H1 (cell line): Measurements from ENCODE around the gene INSYN1. TPM values are rescaled to one million over a fixed set of nuclear protein-coding genes. Genes with fewer than 3 reads are reported as not detected.

ENCODE experiments used
- CTCF ChIA-PET: fragments of 300-600 bp; sonication (Branson Sonifier 250); formaldehyde crosslinking; loops from one replicate; lab custom pipeline; 2021; ENCODE audit not compliant: partially characterized antibody; lab: Charles Lee
- POLR2A ChIA-PET: fragments of 300-600 bp; sonication (Branson Sonifier 250); formaldehyde crosslinking; loops from one replicate; lab custom pipeline; 2021; ENCODE audit warnings: inconsistent platforms; ENCODE audit not compliant: partially characterized antibody; lab: Charles Lee
- DNase-seq, 2 experiments: peaks; one replicate each; pipeline versions ENCODE4 v3.0.0 to v3.0.0-alpha.2; 2010 to 2022; ENCODE audit warnings: low spot score in 2 of 2, low read depth in 1 of 2, mixed read lengths in 1 of 2
- FAIRE-seq: peaks from 2 replicates; lab custom pipeline; 2011; peaks lifted over from hg19 to GRCh38; lab: Jason Lieb, UNC
- H2AFZ ChIP-seq: 2 replicates; pipeline ENCODE4 v1.8.1; 2012; ENCODE audit warnings: low read length, inconsistent platforms
- H2AK5ac ChIP-seq: 2 replicates; pipeline ENCODE4 v1.6.1; 2013; ENCODE audit warnings: low read depth, low read length
- H2BK120ac ChIP-seq: replicated peaks from 2 replicates; pipeline ENCODE3; 2013; ENCODE audit warnings: low read depth, low read length, inconsistent platforms
- H2BK12ac ChIP-seq: 2 replicates; pipeline ENCODE4 v1.6.1; 2013; ENCODE audit warnings: low read depth, low read length
- H2BK15ac ChIP-seq: 2 replicates; pipeline ENCODE4 v1.6.1; 2013; ENCODE audit warnings: low read length
- H2BK20ac ChIP-seq: 2 replicates; pipeline ENCODE4 v1.6.1; 2013; ENCODE audit warnings: low read length
- H2BK5ac ChIP-seq: 2 replicates; pipeline ENCODE4 v1.6.1; 2013; ENCODE audit warnings: low read depth, low read length
- H3K14ac ChIP-seq: 2 replicates; pipeline ENCODE4 v1.6.1; 2013; ENCODE audit warnings: inconsistent platforms; ENCODE audit not compliant: insufficient read length
- H3K18ac ChIP-seq: 2 replicates; pipeline ENCODE4 v1.6.1; 2013; ENCODE audit warnings: low read length; ENCODE audit errors: extremely low read depth
- H3K23ac ChIP-seq: 2 replicates; pipeline ENCODE4 v1.6.1; 2013; ENCODE audit warnings: inconsistent platforms; ENCODE audit not compliant: insufficient read length
- H3K23me2 ChIP-seq: 2 replicates; pipeline ENCODE4 v1.6.1; 2013; ENCODE audit warnings: low read depth, low read length
- H3K27ac ChIP-seq: 2 replicates; pipeline ENCODE4 v1.6.1; 2011; ENCODE audit warnings: low read depth, low read length, inconsistent platforms
- H3K27me3 ChIP-seq, 4 experiments: replicated peaks in 1 of 4; 1 replicate in 1 of 4; 2 replicates in 3 of 4; pipeline versions ENCODE4 v1.6.1 to v1.8.1; 2011 to 2013; ENCODE audit warnings: low read length in 3 of 4, mild to moderate bottlenecking in 3 of 4, inconsistent platforms in 2 of 4, mixed read lengths in 2 of 4, moderate library complexity in 1 of 4; ENCODE audit not compliant: control insufficient read depth in 3 of 4, insufficient read depth in 3 of 4; ENCODE audit errors: extremely low read depth in 1 of 4
- H3K36me3 ChIP-seq, 4 experiments: 2 replicates each; pipeline versions ENCODE4 v1.6.1 to v1.8.1; 2011 to 2013; ENCODE audit warnings: mild to moderate bottlenecking in 4 of 4, low read length in 3 of 4, moderate library complexity in 2 of 4, control low read depth in 1 of 4, inconsistent platforms in 1 of 4; ENCODE audit not compliant: insufficient read depth in 4 of 4, control insufficient read depth in 2 of 4
- H3K4ac ChIP-seq: replicated peaks from 2 replicates; pipeline ENCODE3; 2013; ENCODE audit warnings: low read length, low read depth, mixed read lengths, inconsistent platforms; ENCODE audit not compliant: insufficient read length
- H3K4me1 ChIP-seq, 4 experiments: replicated peaks in 1 of 4; 1 replicate in 1 of 4; 2 replicates in 3 of 4; pipeline versions ENCODE4 v1.6.1 to v1.8.1; 2011 to 2013; ENCODE audit warnings: low read length in 3 of 4, inconsistent platforms in 2 of 4, mixed read lengths in 1 of 4; ENCODE audit not compliant: insufficient read depth in 4 of 4, control insufficient read depth in 3 of 4
- H3K4me2 ChIP-seq, 2 experiments: 2 replicates each; pipeline versions ENCODE4 v1.6.1 to v1.8.1; 2011 to 2013; ENCODE audit warnings: low read depth in 2 of 2, low read length in 2 of 2, control low read depth in 1 of 2, inconsistent platforms in 1 of 2, mild to moderate bottlenecking in 1 of 2; ENCODE audit not compliant: insufficient read depth in 1 of 2
- H3K4me3 ChIP-seq, 4 experiments: fragments of 200-600, 300-600 bp in 1 of 4; sonication (generic), shearing (Covaris generic), sonication (Bioruptor Twin) in 1 of 4; 2 replicates each; pipeline versions ENCODE4 v1.5.1 to v1.8.1; 2011 to 2016; ENCODE audit warnings: low read length in 4 of 4, low read depth in 3 of 4, control low read depth in 2 of 4, inconsistent platforms in 2 of 4, mild to moderate bottlenecking in 2 of 4, mixed read lengths in 1 of 4, moderate library complexity in 1 of 4; ENCODE audit not compliant: insufficient read depth in 2 of 4; ENCODE audit errors: extremely low read depth in 1 of 4
- H3K56ac ChIP-seq: replicated peaks from 2 replicates; pipeline ENCODE3; 2013; ENCODE audit warnings: low read depth, mild to moderate bottlenecking, mixed read lengths, low read length, inconsistent platforms; ENCODE audit not compliant: insufficient read length
- H3K79me1 ChIP-seq: 2 replicates; pipeline ENCODE4 v1.6.1; 2013; ENCODE audit warnings: low read depth, low read length, control low read depth
- H3K79me2 ChIP-seq, 2 experiments: 2 replicates each; pipeline versions ENCODE4 v1.6.1 to v1.8.1; 2012 to 2013; ENCODE audit warnings: low read length in 2 of 2, mild to moderate bottlenecking in 2 of 2, inconsistent platforms in 1 of 2; ENCODE audit not compliant: insufficient read depth in 2 of 2, control insufficient read depth in 1 of 2
- H3K9ac ChIP-seq, 4 experiments: replicated peaks in 1 of 4; 1 replicate in 1 of 4; 2 replicates in 3 of 4; pipeline versions ENCODE4 v1.6.1 to v1.8.1; 2011 to 2013; ENCODE audit warnings: low read depth in 3 of 4, low read length in 3 of 4, control low read depth in 2 of 4, mild to moderate bottlenecking in 2 of 4, moderate library complexity in 2 of 4, inconsistent platforms in 1 of 4; ENCODE audit errors: extremely low read depth in 1 of 4
- H3K9me3 ChIP-seq, 2 experiments: 2 replicates each; pipeline versions ENCODE4 v1.6.1 to v1.8.1; 2012 to 2013; ENCODE audit warnings: mild to moderate bottlenecking in 2 of 2, moderate library complexity in 2 of 2, control low read depth in 1 of 2, inconsistent platforms in 1 of 2, low read depth in 1 of 2, low read length in 1 of 2, mixed read lengths in 1 of 2; ENCODE audit not compliant: insufficient read depth in 2 of 2
- H4K20me1 ChIP-seq, 2 experiments: replicated peaks in 1 of 2; 2 replicates each; pipeline versions ENCODE3 to v1.8.1; 2011 to 2013; ENCODE audit warnings: inconsistent platforms in 2 of 2, low read length in 2 of 2, mild to moderate bottlenecking in 1 of 2; ENCODE audit not compliant: insufficient read depth in 2 of 2, control insufficient read depth in 1 of 2
- H4K5ac ChIP-seq: 2 replicates; pipeline ENCODE4 v1.6.1; 2013; ENCODE audit warnings: low read length, low read depth, mixed read lengths, inconsistent platforms; ENCODE audit not compliant: insufficient read length
- H4K8ac ChIP-seq: 2 replicates; pipeline ENCODE4 v1.8.0; 2013; ENCODE audit warnings: mild to moderate bottlenecking, moderate library complexity, low read length, inconsistent platforms; ENCODE audit not compliant: insufficient read depth; ENCODE audit errors: extremely low read depth
- H4K91ac ChIP-seq: replicated peaks from 2 replicates; pipeline ENCODE3; 2013; ENCODE audit warnings: low read length, mixed read lengths, inconsistent platforms; ENCODE audit not compliant: insufficient read length
- ATF2 ChIP-seq: IDR thresholded peaks from 2 replicates; pipeline ENCODE4 v1.6.1; 2012; ENCODE audit warnings: low read length, inconsistent platforms
- CREB1 ChIP-seq: IDR thresholded peaks from 2 replicates; pipeline ENCODE4 v1.6.1; 2012; ENCODE audit warnings: inconsistent platforms
- NRF1 ChIP-seq: IDR thresholded peaks from 2 replicates; pipeline ENCODE4 v1.6.1; 2011; ENCODE audit warnings: mild to moderate bottlenecking, low read depth, low read length, improper control_type of control experiment
- RFX5 ChIP-seq: IDR thresholded peaks from 2 replicates; pipeline ENCODE4 v1.6.1; 2011; ENCODE audit warnings: low read depth, low read length, improper control_type of control experiment, borderline replicate concordance
- RXRA ChIP-seq: IDR thresholded peaks from 2 replicates; pipeline ENCODE4 v1.6.1; 2011; ENCODE audit warnings: low read depth, mild to moderate bottlenecking, low read length, moderate library complexity; ENCODE audit not compliant: insufficient read depth
- SIRT6 ChIP-seq: IDR thresholded peaks from one replicate; pipeline ENCODE4 v1.7.1; 2012; ENCODE audit warnings: low read length, inconsistent platforms
- USF2 ChIP-seq: IDR thresholded peaks from 2 replicates; pipeline ENCODE4 v1.6.1; 2011; ENCODE audit warnings: low read length, improper control_type of control experiment
- YY1 ChIP-seq: IDR thresholded peaks from 2 replicates; pipeline ENCODE4 v1.6.1; 2011; ENCODE audit warnings: low read depth, mild to moderate bottlenecking, low read length
- WGBS, 2 experiments: shearing (Covaris generic) in 1 of 2; methylation state at CpG; one replicate each; pipeline versions ENCODE4 v1.1.6 to v1.1.7; 2013 to 2015; ENCODE audit warnings: low lambda C conversion rate in 2 of 2, mixed read lengths in 2 of 2, inconsistent platforms in 1 of 2, low coverage in 1 of 2, missing lambda C conversion rate in 1 of 2; ENCODE audit not compliant: insufficient replicate concordance in 2 of 2, insufficient coverage in 1 of 2, insufficient read length in 1 of 2; ENCODE audit errors: extremely low coverage in 1 of 2, missing lambda C conversion rate in 1 of 2; 5-methylcytosine and 5-hydroxymethylcytosine counted together
- polyA plus RNA-seq, 7 experiments: library from polyadenylated mRNA; depleted of rRNA in 3 of 7; stranded (reverse) in 5 of 7; unstranded in 2 of 7; fragments of >200 nt in 5 of 7; fragments of 200-250 nt in 2 of 7; gene quantifications; 1 replicate in 5 of 7; 2 replicates in 1 of 7; 4 replicates in 1 of 7; pipeline versions ENCODE4 v1.2.1 to v1.2.3, GENCODE V29; 2011 to 2013; ENCODE audit warnings: missing spikeins in 2 of 7, mixed read lengths in 2 of 7
- total RNA-seq: library from RNA; stranded (reverse); fragmentation: NEBNext Ultra II Directional; extraction: Animal tissue kit (Norgen Biotek cat#: 25700); gene quantifications from 2 replicates; pipeline ENCODE4 v1.2.1, GENCODE V29; 2021

The INSYN1 gene
- total and polyA plus RNA-seq, 2 of the 8 experiments (the other 6 are each of a cell fraction or from before 2014, with no cell fraction given) = 7.2 to 10.2 TPM

- Histone ChIP-seq H3K14ac (no peak overlapping the region), H3K4me1 (no peaks in the 10 kb centered on the region; a peak in 1 of 7 replicates), H2BK5ac (no peak overlapping the region), H3K79me2 (no peaks in the 10 kb centered on the region), H3K79me1 (no peaks in the 10 kb centered on the region), H3K56ac (no peak overlapping the region), H3K4me2 (no peak overlapping the region), H3K4ac (no peak overlapping the region), H2BK120ac (no peak overlapping the region), H3K18ac (no peak overlapping the region), H2BK20ac (no peak overlapping the region), H2BK15ac (no peak overlapping the region), H4K91ac (no peak overlapping the region), H3K23me2 (no peaks in the 10 kb centered on the region), H3K4me3 (no peak overlapping the region), H3K9me3 (no peaks in the 10 kb centered on the region; a peak in 1 of 4 replicates), H3K27ac (no peak overlapping the region), H4K20me1 (no peaks in the 10 kb centered on the region), H2BK12ac (no peak overlapping the region), H3K36me3 (no peaks in the 10 kb centered on the region), H3K27me3 (no peaks in the 10 kb centered on the region), H2AK5ac (no peak overlapping the region), H3K9ac (no peak overlapping the region), H4K5ac (no peak overlapping the region), H3K23ac (no peak overlapping the region), H4K8ac (peak overlapping the region; percentile 20; the same call in 1 of the 2 replicates), H2AFZ (no peak overlapping the region)
- DNase-seq (no peak), FAIRE-seq (no peak)
- ChIA-PET CTCF (interaction anchor here (0.8 to 6.0 kb wide), 11 partner anchors 10 to 419 kb away, joined by 3 to 29 read pairs (median 6); no protein-coding TSS in a partner anchor), POLR2A (interaction anchor here (0.6 to 1.6 kb wide), 4 partner anchors 8 to 164 kb away, joined by 3 to 5 read pairs (median 4); no protein-coding TSS in a partner anchor)
- 84% methylated on average over 7 of the region's 7 CpGs; no CpG with 5 or more reads in 1 of the 2 experiments for WGBS, 2 experiments
- TF ChIP-seq USF2 (no peak), SIRT6 (no peak), RXRA (no peak), ATF2 (no peak), YY1 (no peak), RFX5 (no peak), NRF1 (no peak), CREB1 (no peak)
Measured at GRCh38 chr15:73727330-73727976, 25.7 kb downstream of the INSYN1 start.
